ENCODE measurements around the gene ANKS1A.

ANKS1A gene

DNA sequence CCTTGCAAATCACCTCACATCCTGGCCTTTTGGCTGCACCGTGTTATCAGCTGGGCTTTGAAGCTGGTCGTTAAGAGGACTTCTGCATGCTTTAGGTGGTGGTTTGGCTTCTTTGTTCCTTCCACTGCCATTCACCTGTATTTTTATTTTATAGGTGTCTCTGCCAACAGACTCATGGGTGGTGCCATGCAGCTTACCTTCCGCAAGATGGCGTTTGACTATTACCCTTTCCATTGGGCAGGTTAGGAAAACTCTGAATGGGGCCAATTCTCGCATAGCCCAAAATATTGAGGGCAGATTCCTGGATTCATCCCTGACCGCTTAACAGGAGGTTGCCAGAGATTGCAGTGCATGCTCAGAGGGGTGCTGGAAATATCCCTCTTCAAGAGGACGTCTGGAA lies 33.6 kb upstream of the ANKS1A start:
- Histone ChIP-seq H3K9me3 (ENCODE audit: control insufficient read depth, insufficient read depth, low read depth, low read length) (no peaks in the 10 kb centered on the region), H3K4me1 (ENCODE audit: control insufficient read depth, insufficient read depth, low read length) (no peaks in the 10 kb centered on the region), H3K4me3 (ENCODE audit: low read depth, low read length) (no peak overlapping the region), H3K27ac (ENCODE audit: extremely low read depth, low read depth, low read length) (no peak overlapping the region), H3K36me3 (ENCODE audit: control insufficient read depth in 2 of 2, insufficient read depth in 1 of 2, low read length in 2 of 2) (peaks cover 20 to 78% of the 10 kb centered on the region in 2 experiments; a peak in 2 of 3 replicates)
- CTCF ChIA-PET = interaction anchor here (0.6 to 0.9 kb wide), 2 partner anchors 284 to 435 kb away, joined by 3 read pairs; no protein-coding TSS in a partner anchor
- POLR2A ChIA-PET = no interaction called here
- TF ChIP-seq BCL11A (tag by site-specific recombination; IDR thresholded peaks at IDR 0.05; ENCODE audit: low read depth) (no peak), HOXD13 (CRISPR knock-in tag; IDR thresholded peaks at IDR 0.05; ENCODE audit: borderline replicate concordance) (no peak), ZNF473 (tag by site-specific recombination; IDR thresholded peaks at IDR 0.05) (no peak), KLF1 (tag by site-specific recombination; IDR thresholded peaks at IDR 0.05) (no peak), YY1 (tag by site-specific recombination; IDR thresholded peaks at IDR 0.05) (no peak), ZNF529 (tag by site-specific recombination; IDR thresholded peaks at IDR 0.05; ENCODE audit: insufficient replicate concordance) (no peak), ZNF514 (tag by site-specific recombination; IDR thresholded peaks at IDR 0.05) (no peak), ZNF600 (tag by site-specific recombination; IDR thresholded peaks at IDR 0.05) (no peak), BCL11B (tag by site-specific recombination; IDR thresholded peaks at IDR 0.05; ENCODE audit: low read depth) (no peak), ZNF174 (tag by site-specific recombination; IDR thresholded peaks at IDR 0.05) (no peak), ZNF114 (tag by site-specific recombination; IDR thresholded peaks at IDR 0.05) (no peak), ZNF701 (tag by site-specific recombination; IDR thresholded peaks at IDR 0.05) (no peak), WT1 (tag by site-specific recombination; IDR thresholded peaks at IDR 0.05) (no peak), INSM2 (tag by site-specific recombination; IDR thresholded peaks at IDR 0.05) (no peak), ZNF624 (tag by site-specific recombination; IDR thresholded peaks at IDR 0.05) (no peak)
- TF ChIP-seq, protein P1, sequence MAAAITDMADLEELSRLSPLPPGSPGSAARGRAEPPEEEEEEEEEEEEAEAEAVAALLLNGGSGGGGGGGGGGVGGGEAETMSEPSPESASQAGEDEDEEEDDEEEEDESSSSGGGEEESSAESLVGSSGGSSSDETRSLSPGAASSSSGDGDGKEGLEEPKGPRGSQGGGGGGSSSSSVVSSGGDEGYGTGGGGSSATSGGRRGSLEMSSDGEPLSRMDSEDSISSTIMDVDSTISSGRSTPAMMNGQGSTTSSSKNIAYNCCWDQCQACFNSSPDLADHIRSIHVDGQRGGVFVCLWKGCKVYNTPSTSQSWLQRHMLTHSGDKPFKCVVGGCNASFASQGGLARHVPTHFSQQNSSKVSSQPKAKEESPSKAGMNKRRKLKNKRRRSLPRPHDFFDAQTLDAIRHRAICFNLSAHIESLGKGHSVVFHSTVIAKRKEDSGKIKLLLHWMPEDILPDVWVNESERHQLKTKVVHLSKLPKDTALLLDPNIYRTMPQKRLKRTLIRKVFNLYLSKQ (tag by site-specific recombination; IDR thresholded peaks at IDR 0.05; ENCODE audit: borderline replicate concordance) = no peak
- TF ChIP-seq, protein P2, sequence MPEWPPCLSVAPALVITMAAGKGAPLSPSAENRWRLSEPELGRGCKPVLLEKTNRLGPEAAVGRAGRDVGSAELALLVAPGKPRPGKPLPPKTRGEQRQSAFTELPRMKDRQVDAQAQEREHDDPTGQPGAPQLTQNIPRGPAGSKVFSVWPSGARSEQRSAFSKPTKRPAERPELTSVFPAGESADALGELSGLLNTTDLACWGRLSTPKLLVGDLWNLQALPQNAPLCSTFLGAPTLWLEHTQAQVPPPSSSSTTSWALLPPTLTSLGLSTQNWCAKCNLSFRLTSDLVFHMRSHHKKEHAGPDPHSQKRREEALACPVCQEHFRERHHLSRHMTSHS (tag by site-specific recombination; IDR thresholded peaks at IDR 0.05) = no peak

DNA sequence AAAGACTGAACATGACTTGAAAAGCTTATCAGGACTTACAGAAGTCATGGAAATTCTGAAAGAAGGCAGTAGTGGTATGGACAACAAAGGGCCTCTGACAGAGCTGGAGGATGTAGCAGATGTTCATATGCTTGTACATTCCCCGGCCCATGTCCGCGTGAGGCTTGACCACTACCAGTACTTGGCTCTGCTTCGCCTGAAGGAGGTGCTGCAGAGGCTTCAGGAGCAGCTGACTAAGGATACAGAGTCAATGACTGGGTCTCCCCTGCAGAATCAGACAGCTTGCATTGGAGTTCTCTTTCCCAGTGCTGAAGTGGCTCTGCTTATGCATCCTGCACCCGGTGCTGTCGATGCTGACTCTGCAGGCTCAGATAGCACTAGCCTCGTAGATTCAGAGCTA lies 30.4 kb upstream of the ANKS1A start:
- Histone ChIP-seq H3K4me1 (ENCODE audit: control insufficient read depth, insufficient read depth, low read length) (no peaks in the 10 kb centered on the region), H3K36me3 (ENCODE audit: control insufficient read depth in 2 of 2, insufficient read depth in 1 of 2, low read length in 2 of 2) (peaks cover 26 to 66% of the 10 kb centered on the region in 2 experiments), H3K27ac (ENCODE audit: extremely low read depth, low read depth, low read length) (no peak overlapping the region), H3K9me3 (ENCODE audit: control insufficient read depth, insufficient read depth, low read depth, low read length) (no peaks in the 10 kb centered on the region), H3K4me3 (ENCODE audit: low read depth, low read length) (no peak overlapping the region)
- ChIA-PET POLR2A (no interaction called here), CTCF (interaction anchor here (0.5 to 1.7 kb wide), 8 partner anchors 12 to 443 kb away, joined by 3 to 8 read pairs (median 3); no protein-coding TSS in a partner anchor)
- no peak for TF ChIP-seq ZNF366 (tag by site-specific recombination; conservative IDR thresholded peaks at IDR 0.05)

- Histone ChIP-seq H3K4me1 (ENCODE audit: control insufficient read depth, insufficient read depth, low read length) (no peaks in the 10 kb centered on the region), H3K36me3 (ENCODE audit: control insufficient read depth in 2 of 2, insufficient read depth in 1 of 2, low read length in 2 of 2) (peaks cover 32 to 72% of the 10 kb centered on the region in 2 experiments), H3K4me3 (ENCODE audit: low read depth, low read length) (no peak overlapping the region), H3K9me3 (ENCODE audit: control insufficient read depth, insufficient read depth, low read depth, low read length) (no peaks in the 10 kb centered on the region), H3K27ac (ENCODE audit: extremely low read depth, low read depth, low read length) (no peak overlapping the region)
- CTCF ChIA-PET = interaction anchor here (0.6 to 1.2 kb wide), 2 partner anchors 17 to 324 kb away, joined by 3 to 6 read pairs; no protein-coding TSS in a partner anchor
- POLR2A ChIA-PET = interaction anchor here (0.8 kb wide), 1 partner anchor 164 kb away, joined by 3 read pairs; the partner anchor contains the start of gene ILRUN
- TF ChIP-seq ZNF629 (tag by site-specific recombination; IDR thresholded peaks at IDR 0.05) = no peak
- TF ChIP-seq ZBTB7A (tag by site-specific recombination; IDR thresholded peaks at IDR 0.05; ENCODE audit: low read depth) = no peak
- no peak for TF ChIP-seq ZNF792 (tag by site-specific recombination; IDR thresholded peaks at IDR 0.05)
- TF ChIP-seq PRDM1 (tag by site-specific recombination; IDR thresholded peaks at IDR 0.05) = no peak
- no peak for TF ChIP-seq ZNF37A (tag by site-specific recombination; IDR thresholded peaks at IDR 0.05)
- TF ChIP-seq, protein P3, sequence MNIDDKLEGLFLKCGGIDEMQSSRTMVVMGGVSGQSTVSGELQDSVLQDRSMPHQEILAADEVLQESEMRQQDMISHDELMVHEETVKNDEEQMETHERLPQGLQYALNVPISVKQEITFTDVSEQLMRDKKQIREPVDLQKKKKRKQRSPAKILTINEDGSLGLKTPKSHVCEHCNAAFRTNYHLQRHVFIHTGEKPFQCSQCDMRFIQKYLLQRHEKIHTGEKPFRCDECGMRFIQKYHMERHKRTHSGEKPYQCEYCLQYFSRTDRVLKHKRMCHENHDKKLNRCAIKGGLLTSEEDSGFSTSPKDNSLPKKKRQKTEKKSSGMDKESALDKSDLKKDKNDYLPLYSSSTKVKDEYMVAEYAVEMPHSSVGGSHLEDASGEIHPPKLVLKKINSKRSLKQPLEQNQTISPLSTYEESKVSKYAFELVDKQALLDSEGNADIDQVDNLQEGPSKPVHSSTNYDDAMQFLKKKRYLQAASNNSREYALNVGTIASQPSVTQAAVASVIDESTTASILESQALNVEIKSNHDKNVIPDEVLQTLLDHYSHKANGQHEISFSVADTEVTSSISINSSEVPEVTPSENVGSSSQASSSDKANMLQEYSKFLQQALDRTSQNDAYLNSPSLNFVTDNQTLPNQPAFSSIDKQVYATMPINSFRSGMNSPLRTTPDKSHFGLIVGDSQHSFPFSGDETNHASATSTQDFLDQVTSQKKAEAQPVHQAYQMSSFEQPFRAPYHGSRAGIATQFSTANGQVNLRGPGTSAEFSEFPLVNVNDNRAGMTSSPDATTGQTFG (tag by site-specific recombination; IDR thresholded peaks at IDR 0.05; ENCODE audit: borderline replicate concordance) = no peak
- TF ChIP-seq ZNF391 (tag by site-specific recombination; IDR thresholded peaks at IDR 0.05; ENCODE audit: borderline replicate concordance, low read depth) = no peak
- TF ChIP-seq ZNF155 (tag by site-specific recombination; IDR thresholded peaks at IDR 0.05) = no peak
- no peak for TF ChIP-seq ZNF274 (IDR thresholded peaks at IDR 0.05; ENCODE audit: low read length)
- TF ChIP-seq ZNF274 (tag by site-specific recombination; IDR thresholded peaks at IDR 0.05; ENCODE audit: borderline replicate concordance) = no peak
- no peak for TF ChIP-seq ZNF473 (tag by site-specific recombination; IDR thresholded peaks at IDR 0.05)
Observed at GRCh38 chr6:34859951-34860350, 29.1 kb upstream of the ANKS1A start.

Measured in HEK293 (cell line).